Measurements from ENCODE around the gene SLC29A2.

Gene SLC29A2

GRCh38 chr11:66371627-66372415 is at the start of gene SLC29A2:
TSS of gene SLC29A2 (minus strand) at chr11:66371760. CDS start at chr11:66371591, 169 bp downstream.
- DNase-seq (ENCODE audit: low read depth in 2 of 2) = no peak

- no peak for DNase-seq (ENCODE audit: low read depth in 2 of 2)
These were observed 49.3 kb upstream of the SLC29A2 start, which contains the start of gene NPAS4 for GRCh38 chr11:66420671-66421476. TSS of gene NPAS4 (plus strand) at chr11:66421035. CDS start at chr11:66421180, 145 bp downstream.

GRCh38 chr11:66419825-66420224 is 48.3 kb upstream of the SLC29A2 start:
- DNase-seq (ENCODE audit: low read depth in 2 of 2) = no peak

- DNase-seq (ENCODE audit: low read depth in 2 of 2) = no peak
These were observed 47.4 kb upstream of the SLC29A2 start for GRCh38 chr11:66418986-66419308.

- DNase-seq (ENCODE audit: low read depth in 2 of 2) = peak; percentile 90 to 91
These were observed 46.8 kb upstream of the SLC29A2 start for GRCh38 chr11:66418168-66418985.

- DNase-seq (ENCODE audit: low read depth in 2 of 2) = no peak
These were observed 45.4 kb upstream of the SLC29A2 start for GRCh38 chr11:66417000-66417399.

- no peak for DNase-seq (ENCODE audit: low read depth in 2 of 2)
These were observed 43.9 kb upstream of the SLC29A2 start for GRCh38 chr11:66415423-66415822.

GRCh38 chr11:66414120-66414934 is 42.8 kb upstream of the SLC29A2 start:
- DNase-seq (ENCODE audit: low read depth in 2 of 2) = no peak

GRCh38 chr11:66413167-66413566 is 41.6 kb upstream of the SLC29A2 start:
- no peak for DNase-seq (ENCODE audit: low read depth in 2 of 2)

GRCh38 chr11:66412110-66412509 is 40.5 kb upstream of the SLC29A2 start:
- no peak for DNase-seq (ENCODE audit: low read depth in 2 of 2)

GRCh38 chr11:66411323-66411722 is 39.8 kb upstream of the SLC29A2 start:
- no peak for DNase-seq (ENCODE audit: low read depth in 2 of 2)

GRCh38 chr11:66410191-66410590 is 38.6 kb upstream of the SLC29A2 start:
- DNase-seq (ENCODE audit: low read depth in 2 of 2) = no peak

- no peak for DNase-seq (ENCODE audit: low read depth in 2 of 2)
These were observed 37.7 kb upstream of the SLC29A2 start for GRCh38 chr11:66409226-66409625.

GRCh38 chr11:66408488-66409214 is 37.1 kb upstream of the SLC29A2 start:
- peak; percentile 90 to 92 for DNase-seq (ENCODE audit: low read depth in 2 of 2)

GRCh38 chr11:66407651-66408050 is 36.1 kb upstream of the SLC29A2 start:
- DNase-seq (ENCODE audit: low read depth in 2 of 2) = no peak

- DNase-seq (ENCODE audit: low read depth in 2 of 2) = no peak
These were observed 22.4 kb upstream of the SLC29A2 start for GRCh38 chr11:66393954-66394353.

- DNase-seq (ENCODE audit: low read depth in 2 of 2) = no peak
These were observed 19.8 kb upstream of the SLC29A2 start for GRCh38 chr11:66391322-66391721.

- DNase-seq (ENCODE audit: low read depth in 2 of 2) = peak in 1 of 2 experiments; percentile 23
These were observed 17.3 kb upstream of the SLC29A2 start for GRCh38 chr11:66388780-66389386.

GRCh38 chr11:66386171-66387069 is 14.9 kb upstream of the SLC29A2 start:
- peak; percentile 53 to 57 for DNase-seq (ENCODE audit: low read depth in 2 of 2)

Measured in fibroblast of skin of left biceps (primary cell).